Kidney (tissue), 14 donors: ENCODE measurements around the gene RAB11FIP2. TPM values are rescaled to one million over a fixed set of nuclear protein-coding genes. Genes with fewer than 3 reads are reported as not detected.

Experiments used
- DNase-seq, 5 donors: peaks; one replicate each; pipeline ENCODE4 v3.0.0-alpha.2; 2013 to 2020
- FAIRE-seq: peaks from 2 replicates; lab custom pipeline; 2012; peaks lifted over from hg19 to GRCh38; lab: Jason Lieb, UNC
- H3K27ac ChIP-seq, 2 donors: one replicate each; pipeline ENCODE4 v1.7.0; 2013; ENCODE audit warnings: low read depth in 2 of 2, low read length in 2 of 2, inconsistent platforms in 1 of 2
- H3K27me3 ChIP-seq: one replicate; pipeline ENCODE4 v1.7.1; 2013; ENCODE audit warnings: low read length, inconsistent platforms; ENCODE audit not compliant: control insufficient read depth, insufficient read depth
- H3K36me3 ChIP-seq, 3 donors: one replicate each; pipeline versions ENCODE4 v1.7.0 to v1.7.1; 2013; ENCODE audit warnings: low read length in 3 of 3, control low read depth in 1 of 3, inconsistent platforms in 1 of 3; ENCODE audit not compliant: insufficient read depth in 3 of 3, control insufficient read depth in 2 of 3
- H3K4me1 ChIP-seq, 3 donors: one replicate each; pipeline versions ENCODE4 v1.7.0 to v1.7.1; 2013; ENCODE audit warnings: low read length in 3 of 3, inconsistent platforms in 1 of 3, low read depth in 1 of 3; ENCODE audit not compliant: control insufficient read depth in 2 of 3, insufficient read depth in 2 of 3
- H3K4me3 ChIP-seq, 3 donors: one replicate each; pipeline versions ENCODE4 v1.7.0 to v1.8.1; 2013; ENCODE audit warnings: low read length in 3 of 3, control low read depth in 1 of 3, inconsistent platforms in 1 of 3
- H3K9ac ChIP-seq, 3 donors: one replicate each; pipeline versions ENCODE4 v1.7.0 to v1.7.1; 2013; ENCODE audit warnings: low read length in 3 of 3, control low read depth in 1 of 3, inconsistent platforms in 1 of 3
- H3K9me3 ChIP-seq, 3 donors: one replicate each; pipeline versions ENCODE4 v1.7.0 to v1.7.1; 2013; ENCODE audit warnings: low read length in 3 of 3, control low read depth in 1 of 3, inconsistent platforms in 1 of 3; ENCODE audit not compliant: control insufficient read depth in 2 of 3, insufficient read depth in 1 of 3
- CTCF ChIP-seq: IDR thresholded peaks from 3 replicates; pipeline ENCODE4 v1.5.1; 2012; ENCODE audit warnings: mild to moderate bottlenecking, moderate library complexity, borderline replicate concordance; ENCODE audit not compliant: insufficient read depth; ENCODE audit errors: extremely low read depth
- intact Hi-C: fragments of 100-400 bp; cut with DNase I; formaldehyde crosslinking; loops from one replicate; pipeline ENCODE4 v1.11.1; 2022
- polyA plus RNA-seq: library from polyadenylated mRNA; stranded (reverse); fragments of 350-450 nt; fragmentation: Illumina TruSeq; extraction: RNeasy Lipid Tissue Mini Kit (QIAGEN cat#74804); gene quantifications from one replicate; pipeline ENCODE4 v1.2.3, GENCODE V29; 2014; ENCODE audit warnings: low read depth, low replicate concordance; ENCODE audit not compliant: insufficient read depth
- total RNA-seq: library from RNA; stranded (reverse); fragmentation: NEBNext Ultra II Directional; extraction: Animal tissue kit (Norgen Biotek cat#: 25700); gene quantifications from one replicate; pipeline ENCODE4 v1.2.1, GENCODE V29; 2021
- donor health status: control.
- donor health status: control.
- donor health status: control.
- donor health status: control.
- donor health status: control.
- donor health status: DM: yes; HTN: yes; CAD: no.
- donor health status: Normal renal cell carcinoma (clear cell type).

The RAB11FIP2 gene
- total and polyA plus RNA-seq, 2 donors from 2014 or later = 8.2 to 50.4 TPM

- no peak overlapping the region for H3K4me3 ChIP-seq
- no peak overlapping the region for H3K27ac ChIP-seq
- DNase-seq (no peak), FAIRE-seq (no peak)
- no peaks in the 10 kb centered on the region for H3K27me3 ChIP-seq
- no peak overlapping the region for H3K9ac ChIP-seq
- no peaks in the 10 kb centered on the region for H3K36me3 ChIP-seq
- intact Hi-C loops = no loop called here
- TF ChIP-seq CTCF = no peak
- no peaks in the 10 kb centered on the region for H3K9me3 ChIP-seq
- no peaks in the 10 kb centered on the region for H3K4me1 ChIP-seq
These were observed 86.3 kb downstream of the RAB11FIP2 start for GRCh38 chr10:117960345-117960935.

GRCh38 chr10:117956972-117957371 lies 89.8 kb downstream of the RAB11FIP2 start:
- TF ChIP-seq CTCF = no peak
- Histone ChIP-seq H3K9me3 (no peaks in the 10 kb centered on the region), H3K27ac (no peak overlapping the region), H3K27me3 (no peaks in the 10 kb centered on the region), H3K36me3 (no peaks in the 10 kb centered on the region), H3K4me1 (no peaks in the 10 kb centered on the region), H3K4me3 (no peak overlapping the region), H3K9ac (no peak overlapping the region)
- FAIRE-seq = no peak
- DNase-seq = no peak
- intact Hi-C loops = no loop called here

- no peaks in the 10 kb centered on the region for H3K4me1 ChIP-seq
- intact Hi-C loops = no loop called here
- H3K9me3 ChIP-seq = no peaks in the 10 kb centered on the region
- no peaks in the 10 kb centered on the region for H3K36me3 ChIP-seq
- DNase-seq = no peak
- no peak overlapping the region for H3K4me3 ChIP-seq
- H3K27ac ChIP-seq = no peak overlapping the region
- H3K27me3 ChIP-seq = no peaks in the 10 kb centered on the region
- FAIRE-seq = no peak
- TF ChIP-seq CTCF = no peak
- no peak overlapping the region for H3K9ac ChIP-seq
These were observed 91.6 kb downstream of the RAB11FIP2 start for GRCh38 chr10:117955176-117955575.
